Keratinocyte (primary cell): Measurements from ENCODE around the gene SPHK2. TPM values are rescaled to one million over a fixed set of nuclear protein-coding genes. Genes with fewer than 3 reads are reported as not detected.

Source experiments
- DNase-seq: peaks from one replicate; pipeline ENCODE4 v3.0.0-alpha.2; 2011; ENCODE audit warnings: low read depth, missing footprints, low spot score
- FAIRE-seq: peaks from 2 replicates; lab custom pipeline; 2011; peaks lifted over from hg19 to GRCh38; lab: Jason Lieb, UNC
- H2AFZ ChIP-seq: 2 replicates; pipeline ENCODE4 v1.6.0; 2012; ENCODE audit warnings: low read length, control low read depth, inconsistent platforms; ENCODE audit not compliant: control insufficient read depth
- H3K27ac ChIP-seq: 2 replicates; pipeline ENCODE4 v1.5.1; 2011; ENCODE audit warnings: low read length; ENCODE audit not compliant: control insufficient read depth, insufficient read depth
- H3K27me3 ChIP-seq: 3 replicates; pipeline ENCODE4 v1.6.0; 2011; ENCODE audit warnings: low read length; ENCODE audit not compliant: control insufficient read depth, insufficient read depth; ENCODE audit errors: extremely low read depth
- H3K36me3 ChIP-seq, 2 experiments: 2 replicates in 1 of 2; 3 replicates in 1 of 2; pipeline ENCODE4 v1.5.1; 2011; ENCODE audit warnings: low read length in 2 of 2, mild to moderate bottlenecking in 1 of 2; ENCODE audit not compliant: control insufficient read depth in 2 of 2, insufficient read depth in 2 of 2; ENCODE audit errors: extremely low read depth in 1 of 2
- H3K4me1 ChIP-seq: 3 replicates; pipeline ENCODE4 v1.5.1; 2011; ENCODE audit warnings: low read length; ENCODE audit not compliant: control insufficient read depth, insufficient read depth; ENCODE audit errors: extremely low read depth
- H3K4me2 ChIP-seq: 3 replicates; pipeline ENCODE4 v1.6.0; 2011; ENCODE audit warnings: low read depth, low read length; ENCODE audit not compliant: control insufficient read depth, insufficient read depth; ENCODE audit errors: extremely low read depth
- H3K4me3 ChIP-seq, 3 experiments: fragments of 200-600 bp in 1 of 3; sonication (generic) in 1 of 3; 2 replicates in 2 of 3; 3 replicates in 1 of 3; pipeline ENCODE4 v1.5.1; 2011 to 2016; ENCODE audit warnings: low read length in 3 of 3, mild to moderate bottlenecking in 3 of 3, control low read depth in 2 of 3, inconsistent platforms in 1 of 3, low read depth in 1 of 3, mixed read lengths in 1 of 3, mixed run types in 1 of 3, moderate library complexity in 1 of 3; ENCODE audit not compliant: control insufficient read depth in 2 of 3, insufficient read depth in 2 of 3; ENCODE audit errors: extremely low read depth in 1 of 3
- H3K79me2 ChIP-seq: 2 replicates; pipeline ENCODE4 v1.6.0; 2012; ENCODE audit warnings: low read length; ENCODE audit not compliant: control insufficient read depth, insufficient read depth
- H3K9ac ChIP-seq: 3 replicates; pipeline ENCODE4 v1.6.0; 2011; ENCODE audit warnings: low read length; ENCODE audit not compliant: control insufficient read depth, insufficient read depth; ENCODE audit errors: extremely low read depth
- H3K9me1 ChIP-seq: 3 replicates; pipeline ENCODE4 v1.6.0; 2011; ENCODE audit warnings: low read length; ENCODE audit not compliant: control insufficient read depth, insufficient read depth; ENCODE audit errors: extremely low read depth
- H3K9me3 ChIP-seq: 2 replicates; pipeline ENCODE4 v1.5.1; 2012; ENCODE audit warnings: low read depth, low read length; ENCODE audit not compliant: control insufficient read depth
- H4K20me1 ChIP-seq: 3 replicates; pipeline ENCODE4 v1.6.0; 2011; ENCODE audit warnings: low read length; ENCODE audit not compliant: control insufficient read depth, insufficient read depth; ENCODE audit errors: extremely low read depth
- CTCF ChIP-seq, 3 experiments: IDR thresholded peaks in 1 of 3; conservative IDR thresholded peaks in 1 of 3; optimal IDR thresholded peaks in 1 of 3; 2 replicates in 2 of 3; 3 replicates in 1 of 3; pipeline versions ENCODE3 to v1.5.1; 2011; ENCODE audit warnings: low read length in 3 of 3, mild to moderate bottlenecking in 3 of 3, moderate library complexity in 2 of 3, control low read depth in 1 of 3, inconsistent platforms in 1 of 3; ENCODE audit not compliant: insufficient read depth in 2 of 3; ENCODE audit errors: extremely low read depth in 1 of 3
- EZH2 ChIP-seq: IDR thresholded peaks from one replicate; pipeline ENCODE4 v1.6.1; 2012; ENCODE audit warnings: inconsistent platforms, mild to moderate bottlenecking, low read length, moderate library complexity
- dilution Hi-C: fragments of 300-500 bp; cut with MboI; formaldehyde crosslinking; loops from one replicate; pipeline ENCODE4 v1.7.0; 2020; ENCODE audit warnings: low sequenced_read_pairs; ENCODE audit not compliant: extremely low pct_ligation_motif_present
- polyA plus RNA-seq, 5 experiments: library from polyadenylated mRNA; depleted of rRNA in 3 of 5; stranded (reverse) in 3 of 5; stranded (forward) in 1 of 5; unstranded in 1 of 5; fragments of >200 nt; gene quantifications; 1 replicate in 1 of 5; 2 replicates in 3 of 5; 3 replicates in 1 of 5; pipeline versions ENCODE4 v1.2.1 to v1.2.3, GENCODE V29; 2011 to 2012; ENCODE audit warnings: missing spikeins in 2 of 5, low read depth in 1 of 5, low replicate concordance in 1 of 5

The SPHK2 gene
- polyA plus RNA-seq, 1 donor (not counting 4 experiments of a cell fraction or from before 2014, with no cell fraction given) = 2.8 TPM

DNA sequence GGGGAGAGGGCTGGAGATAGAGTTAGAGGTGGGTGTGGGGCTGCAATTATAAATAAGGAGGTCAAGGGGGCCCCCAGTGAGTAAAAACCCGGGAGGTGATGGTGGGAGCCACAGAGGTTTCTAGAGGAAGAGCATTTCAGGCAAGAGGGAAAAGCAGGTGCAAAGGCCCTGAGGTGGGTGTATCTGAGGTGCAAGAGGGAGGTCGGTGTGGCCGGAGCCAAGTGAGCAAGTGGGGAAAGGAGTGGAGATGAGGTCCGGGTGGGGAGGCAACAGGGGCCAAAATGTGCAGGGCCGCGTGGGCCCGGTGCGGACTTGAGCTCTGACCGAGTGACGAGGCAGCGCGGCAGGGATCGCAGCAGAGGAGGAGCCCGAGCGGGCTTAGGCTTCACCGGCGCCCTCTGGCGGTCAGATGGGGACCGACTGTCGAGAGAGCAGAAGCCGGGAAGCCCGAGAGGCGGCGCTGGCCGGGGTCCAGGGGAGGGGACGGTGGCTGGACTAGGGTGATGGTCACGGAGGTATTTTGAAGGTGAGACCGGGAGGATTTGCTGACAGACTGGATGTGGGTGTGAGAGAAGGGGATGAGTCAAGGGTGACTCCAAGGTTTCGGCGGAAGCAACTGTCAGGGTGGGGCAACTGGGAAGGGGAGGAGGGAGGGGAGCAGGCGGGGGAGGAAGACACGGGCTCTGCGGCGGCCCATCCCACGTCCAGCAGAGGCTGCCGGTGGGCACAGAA lies 30.5 kb upstream of the SPHK2 start:
- H3K9me3 ChIP-seq = no peaks in the 10 kb centered on the region
- H3K27ac ChIP-seq = no peak overlapping the region
- peak overlapping the region; percentile 77 for H3K4me2 ChIP-seq
- peak overlapping the region in 1 of 3 experiments; percentile 20 for H3K4me3 ChIP-seq
- H3K9me1 ChIP-seq = no peaks in the 10 kb centered on the region
- dilution Hi-C loops = no loop called here
- peak overlapping the region; percentile 89 for H2AFZ ChIP-seq
- H3K9ac ChIP-seq = no peak overlapping the region
- FAIRE-seq = peak; percentile 43
- H4K20me1 ChIP-seq = no peaks in the 10 kb centered on the region
- peak; percentile 92 for DNase-seq
- no peaks in the 10 kb centered on the region for H3K27me3 ChIP-seq
- no peaks in the 10 kb centered on the region for H3K79me2 ChIP-seq
- H3K36me3 ChIP-seq = no peaks in the 10 kb centered on the region
- TF ChIP-seq EZH2 (no peak), CTCF (optimal IDR thresholded peaks at IDR 0.05 in 1 of 3, IDR thresholded peaks at IDR 0.05 in 1 of 3, conservative IDR thresholded peaks at IDR 0.05 in 1 of 3; ENCODE audit: extremely low read depth in 1 of 3, insufficient read depth in 2 of 3, low read length in 3 of 3) (peak; percentile 83 to 98 (median 92))
- H3K4me1 ChIP-seq = peaks cover 14% of the 10 kb centered on the region

DNA sequence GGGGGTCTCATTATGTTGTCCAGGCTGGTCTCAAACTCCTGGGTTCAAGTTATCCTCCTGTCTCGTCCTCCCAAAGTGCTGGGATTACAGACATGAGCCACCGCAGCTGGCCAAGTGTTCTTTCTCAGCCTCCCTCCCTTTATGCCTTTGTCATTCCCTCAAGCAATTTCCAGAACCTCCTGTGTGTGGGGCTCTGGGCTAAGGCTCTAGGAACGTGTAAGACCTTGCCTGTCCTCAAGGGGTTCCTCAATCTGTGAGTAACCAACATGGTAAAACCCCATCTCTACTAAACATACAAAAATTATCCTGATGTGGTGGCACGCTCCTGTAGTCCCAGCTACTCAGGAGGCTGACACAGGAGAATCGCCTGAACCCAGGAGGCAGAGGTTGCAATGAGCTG lies 28.3 kb upstream of the SPHK2 start:
- Histone ChIP-seq H4K20me1 (no peaks in the 10 kb centered on the region), H3K9me3 (no peaks in the 10 kb centered on the region), H3K4me1 (peaks cover 10% of the 10 kb centered on the region), H3K4me2 (no peak overlapping the region), H3K27me3 (no peaks in the 10 kb centered on the region), H3K27ac (no peak overlapping the region), H3K9ac (no peak overlapping the region), H2AFZ (no peak overlapping the region), H3K9me1 (no peaks in the 10 kb centered on the region), H3K36me3 (no peaks in the 10 kb centered on the region), H3K79me2 (no peaks in the 10 kb centered on the region), H3K4me3 (no peak overlapping the region)
- no peak for TF ChIP-seq EZH2
- peak in 2 of 3 experiments; percentile 17 to 36 for TF ChIP-seq CTCF (optimal IDR thresholded peaks at IDR 0.05 in 1 of 3, IDR thresholded peaks at IDR 0.05 in 1 of 3, conservative IDR thresholded peaks at IDR 0.05 in 1 of 3; ENCODE audit: extremely low read depth in 1 of 3, insufficient read depth in 2 of 3, low read length in 3 of 3)
- dilution Hi-C loops = no loop called here
- FAIRE-seq = no peak
- DNase-seq = no peak
